DOHH2 (cell line): ENCODE data around the gene PTK7.

Experiments
- EZH2phosphoT487 ChIP-seq: fragments of 200-600 bp; sonication (generic); IDR thresholded peaks from 2 replicates; pipeline ENCODE4 v1.6.1; 2017; ENCODE audit warnings: borderline replicate concordance, mild to moderate bottlenecking, antibody characterized with exemption, low read length, moderate library complexity, mixed read lengths
- TF ChIP-seq, protein P1 (sequence below): fragments of 200-600 bp; sonication (generic); IDR thresholded peaks from one replicate; pipeline ENCODE4 v1.5.1; 2014; ENCODE audit warnings: antibody characterized with exemption, mild to moderate bottlenecking, low read depth, low read length; ENCODE audit not compliant: poor library complexity, severe bottlenecking

DNA sequence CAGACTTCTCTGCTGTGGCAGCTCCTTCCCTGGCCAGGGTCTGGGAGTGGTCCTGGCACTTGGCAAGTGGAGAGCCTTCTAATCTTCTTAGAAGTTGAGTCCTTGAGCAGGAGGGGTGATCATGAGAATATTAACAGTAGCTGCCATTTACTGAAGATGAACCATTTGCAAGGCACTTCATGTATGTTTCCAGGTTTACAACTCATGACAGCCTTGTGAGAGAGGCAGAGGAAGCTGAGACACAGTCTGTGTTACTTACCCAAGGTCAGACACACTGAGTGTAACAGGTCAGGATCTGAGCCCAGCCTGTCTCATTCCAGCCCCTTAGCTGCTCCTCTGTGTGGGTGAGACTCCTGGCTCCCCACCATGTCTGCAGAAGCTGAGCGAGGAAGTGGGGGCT lies 49.4 kb downstream of the PTK7 start:
- TF ChIP-seq, protein P1, sequence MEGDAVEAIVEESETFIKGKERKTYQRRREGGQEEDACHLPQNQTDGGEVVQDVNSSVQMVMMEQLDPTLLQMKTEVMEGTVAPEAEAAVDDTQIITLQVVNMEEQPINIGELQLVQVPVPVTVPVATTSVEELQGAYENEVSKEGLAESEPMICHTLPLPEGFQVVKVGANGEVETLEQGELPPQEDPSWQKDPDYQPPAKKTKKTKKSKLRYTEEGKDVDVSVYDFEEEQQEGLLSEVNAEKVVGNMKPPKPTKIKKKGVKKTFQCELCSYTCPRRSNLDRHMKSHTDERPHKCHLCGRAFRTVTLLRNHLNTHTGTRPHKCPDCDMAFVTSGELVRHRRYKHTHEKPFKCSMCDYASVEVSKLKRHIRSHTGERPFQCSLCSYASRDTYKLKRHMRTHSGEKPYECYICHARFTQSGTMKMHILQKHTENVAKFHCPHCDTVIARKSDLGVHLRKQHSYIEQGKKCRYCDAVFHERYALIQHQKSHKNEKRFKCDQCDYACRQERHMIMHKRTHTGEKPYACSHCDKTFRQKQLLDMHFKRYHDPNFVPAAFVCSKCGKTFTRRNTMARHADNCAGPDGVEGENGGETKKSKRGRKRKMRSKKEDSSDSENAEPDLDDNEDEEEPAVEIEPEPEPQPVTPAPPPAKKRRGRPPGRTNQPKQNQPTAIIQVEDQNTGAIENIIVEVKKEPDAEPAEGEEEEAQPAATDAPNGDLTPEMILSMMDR, result no peak
- no peak for TF ChIP-seq EZH2phosphoT487
